Islet of Langerhans (tissue), 1 donor: ENCODE data around the gene PELO.
A peak's percentile ranks its signal among the peaks of the same experiment; 100 is the strongest.
"Not testable (repeated sequence)": the region's sequence is repeated elsewhere in the genome, so short reads cannot be mapped to it uniquely, and the experiment has no call there.

Experiments used
- FAIRE-seq: peaks from one replicate; lab custom pipeline; 2011; peaks lifted over from hg19 to GRCh38; lab: Jason Lieb, UNC

PELO gene, protein sequence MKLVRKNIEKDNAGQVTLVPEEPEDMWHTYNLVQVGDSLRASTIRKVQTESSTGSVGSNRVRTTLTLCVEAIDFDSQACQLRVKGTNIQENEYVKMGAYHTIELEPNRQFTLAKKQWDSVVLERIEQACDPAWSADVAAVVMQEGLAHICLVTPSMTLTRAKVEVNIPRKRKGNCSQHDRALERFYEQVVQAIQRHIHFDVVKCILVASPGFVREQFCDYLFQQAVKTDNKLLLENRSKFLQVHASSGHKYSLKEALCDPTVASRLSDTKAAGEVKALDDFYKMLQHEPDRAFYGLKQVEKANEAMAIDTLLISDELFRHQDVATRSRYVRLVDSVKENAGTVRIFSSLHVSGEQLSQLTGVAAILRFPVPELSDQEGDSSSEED

DNA sequence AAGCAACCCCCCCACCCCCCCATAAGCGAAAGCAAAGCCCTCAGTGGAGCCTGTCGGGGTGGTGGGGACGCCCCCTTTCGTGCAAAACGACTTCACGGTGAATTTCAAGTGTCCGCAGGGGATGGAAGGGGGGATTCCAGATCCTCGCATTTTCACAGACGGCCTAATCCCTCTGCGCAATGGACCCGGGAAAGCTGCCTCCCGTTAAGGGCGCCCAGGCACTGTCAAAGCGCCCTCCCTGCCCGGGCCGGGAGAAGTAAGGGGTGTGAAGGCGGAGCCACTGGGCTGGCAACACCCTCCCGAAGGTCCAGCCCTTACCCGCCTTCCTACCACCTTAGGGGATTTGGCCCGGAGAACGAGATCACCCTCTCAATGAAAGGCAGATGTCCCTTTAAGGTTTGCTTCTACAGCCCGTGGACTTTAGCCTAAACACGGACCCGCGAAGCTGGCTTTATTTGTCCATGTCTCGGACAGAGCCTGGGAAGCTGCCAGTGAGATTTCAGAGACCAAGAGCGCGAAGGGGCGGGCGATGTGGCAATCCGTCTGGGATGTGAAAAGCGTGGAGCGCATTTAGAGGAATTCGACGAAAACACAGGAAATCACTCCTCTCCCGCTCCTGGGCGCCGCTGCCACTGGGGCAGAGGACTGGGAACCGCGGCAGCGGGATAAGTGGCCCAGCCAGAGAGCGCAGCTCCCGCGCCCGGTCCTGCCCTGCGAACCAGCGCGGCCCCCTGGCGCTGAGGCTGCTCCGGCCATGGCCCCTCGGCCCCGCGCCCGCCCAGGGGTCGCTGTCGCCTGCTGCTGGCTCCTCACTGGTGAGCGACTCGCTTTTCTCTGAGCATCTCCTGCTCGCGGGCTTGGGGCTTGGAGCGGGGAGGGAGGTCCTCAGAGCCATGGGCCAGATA lies at the start of gene PELO, which contains the start of gene ITGA1:
Gene PELO, plus strand, starts transcription at position 317 of the 905 bp plus-strand sequence. CDS start 12,479 bp downstream, outside the sequence.
Gene ITGA1, plus strand, starts transcription at position 317 of the 905 bp plus-strand sequence. Its CDS starts 438 bp downstream, at position 755.
- FAIRE-seq = no peak

DNA sequence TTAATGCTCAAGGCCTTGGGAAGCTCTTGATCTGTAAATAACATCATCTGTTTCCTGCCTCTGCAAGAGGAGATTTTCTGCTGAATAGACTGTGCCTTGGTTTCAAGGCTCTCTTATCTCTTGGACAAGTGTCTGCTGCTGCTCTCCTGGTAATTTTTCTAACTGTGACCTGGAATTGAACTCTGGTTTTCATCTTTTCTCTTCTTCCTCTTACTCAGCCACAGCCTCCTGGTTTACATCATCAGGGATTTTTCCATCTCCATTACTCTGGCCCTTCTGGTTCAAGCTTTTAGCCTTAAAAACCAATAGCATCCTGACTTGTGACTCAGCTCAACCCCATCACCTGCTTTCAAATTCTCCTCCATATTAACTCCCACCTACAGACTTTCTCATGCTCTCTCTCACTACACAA lies 49.6 kb upstream of the PELO start:
- no peak for FAIRE-seq

DNA sequence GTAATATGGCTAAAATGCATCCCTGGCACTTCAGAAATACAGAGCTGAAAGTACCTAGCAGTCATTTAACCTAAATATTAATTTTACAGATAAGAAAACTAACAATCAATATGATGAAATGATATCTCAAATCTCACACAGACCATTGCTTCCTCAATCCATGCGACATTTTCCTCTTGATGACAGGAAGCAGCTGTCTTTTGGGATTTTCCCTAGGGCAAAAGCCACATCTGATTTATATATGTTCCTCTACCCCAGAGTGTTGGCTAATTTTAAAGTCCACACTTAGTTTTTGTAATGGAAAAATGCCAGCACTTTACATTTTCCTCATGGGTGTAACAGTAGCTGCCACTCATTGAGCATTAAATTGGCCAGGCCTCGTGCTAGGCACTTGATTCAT lies 47.7 kb upstream of the PELO start:
- FAIRE-seq = peak; percentile 33

DNA sequence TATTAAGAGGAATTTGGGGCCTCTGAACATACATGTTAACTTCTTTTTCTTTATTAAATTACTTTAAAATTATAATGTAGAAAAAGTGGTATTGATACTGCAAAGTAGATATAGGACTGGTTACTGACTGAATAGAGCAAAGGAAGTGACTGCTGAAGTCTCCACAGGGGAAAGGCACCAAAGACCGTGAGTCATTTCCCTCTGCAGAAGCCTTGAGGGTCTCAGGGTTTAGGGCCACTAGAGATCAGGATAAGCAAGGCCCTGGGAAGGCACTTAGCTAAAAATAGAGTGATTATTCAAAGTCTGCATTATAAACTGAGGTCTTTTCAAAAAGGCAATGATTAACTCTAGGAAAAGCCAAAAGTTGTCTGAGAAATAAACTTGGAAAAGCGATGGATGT lies 44.7 kb upstream of the PELO start:
- FAIRE-seq = no peak

DNA sequence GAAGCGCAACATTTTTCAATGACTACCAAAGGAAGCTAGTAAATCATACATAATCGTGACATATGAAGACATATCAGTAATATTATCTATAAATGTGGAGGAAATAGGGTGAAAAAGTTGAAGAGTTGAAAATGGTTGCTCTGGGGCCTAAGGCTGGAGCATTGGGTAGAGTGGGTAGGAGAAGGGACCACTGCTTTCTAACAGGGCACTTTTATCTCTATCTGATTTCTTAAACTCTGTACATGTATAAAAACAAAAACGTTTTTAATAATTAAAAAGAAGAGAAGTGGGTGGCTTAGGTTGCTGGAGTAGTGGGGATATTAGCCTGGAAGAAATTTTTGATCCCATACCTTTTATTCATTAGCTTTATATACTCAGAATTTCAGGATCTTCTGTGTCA lies 44.2 kb upstream of the PELO start:
- FAIRE-seq = no peak

DNA sequence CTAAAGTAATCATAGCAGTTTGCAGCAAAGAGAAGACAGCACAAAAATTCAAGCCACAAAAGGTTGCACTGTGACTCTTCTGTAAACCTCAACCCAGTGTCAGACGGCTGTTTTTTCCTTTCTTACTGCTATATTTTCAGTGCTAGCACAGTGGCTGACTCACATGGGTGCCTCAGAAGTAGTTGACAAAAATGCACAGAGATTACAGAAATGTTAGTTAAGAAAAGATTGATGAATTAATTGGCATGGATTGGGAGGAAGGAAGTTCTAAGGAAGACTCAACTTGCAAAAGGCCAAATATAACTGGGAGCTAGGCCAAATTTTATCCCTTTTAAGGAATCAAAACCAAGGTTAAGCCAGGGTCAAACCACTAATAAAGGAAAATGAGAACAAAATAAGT lies 43.7 kb upstream of the PELO start:
- FAIRE-seq = no peak

DNA sequence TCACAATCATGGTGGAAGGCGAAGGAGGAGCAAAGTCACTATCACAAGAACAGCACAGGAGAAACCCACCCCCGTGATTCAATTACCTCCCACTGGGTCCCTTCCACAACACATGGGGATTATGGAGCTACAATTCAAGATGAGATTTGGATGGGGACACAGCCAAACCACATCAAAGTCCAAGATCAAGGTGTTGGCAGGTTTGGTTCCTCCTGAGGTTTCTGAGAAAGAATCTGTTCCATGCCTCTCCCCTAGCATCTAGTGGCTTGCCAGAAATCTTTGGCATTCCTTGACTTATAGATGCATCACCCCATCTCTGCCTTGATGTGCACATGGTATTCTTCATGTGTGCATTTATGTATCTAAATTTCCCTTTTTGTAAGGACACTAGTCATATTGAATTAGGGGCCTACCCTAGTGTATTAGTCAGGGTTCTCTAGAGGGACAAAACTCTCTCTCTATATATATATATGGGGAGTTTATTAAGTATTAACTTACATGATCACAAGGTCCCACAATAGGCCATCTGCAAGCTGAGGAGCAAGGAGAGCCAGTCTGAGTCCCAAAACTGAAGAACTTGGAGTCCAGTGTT lies 42.8 kb upstream of the PELO start:
- not testable (repeated sequence) for FAIRE-seq

DNA sequence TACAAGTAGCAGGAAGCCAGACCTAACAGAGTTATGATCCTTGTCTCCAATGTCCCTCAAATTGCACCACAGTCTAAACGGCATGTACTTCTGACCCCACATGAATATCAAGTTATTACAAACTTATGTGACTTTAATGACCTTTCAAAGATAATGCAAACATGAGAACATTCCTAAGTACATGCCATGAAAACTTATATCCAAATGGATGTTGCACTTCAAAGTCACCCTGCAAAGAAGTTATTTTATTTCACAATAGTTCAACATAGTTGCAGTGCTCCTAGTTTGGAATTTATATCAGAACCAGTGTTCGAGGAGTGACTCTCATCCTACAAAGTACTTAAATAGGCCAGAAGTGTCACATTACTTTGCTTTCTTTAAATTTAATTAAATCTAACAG lies 41.2 kb upstream of the PELO start:
- no peak for FAIRE-seq

DNA sequence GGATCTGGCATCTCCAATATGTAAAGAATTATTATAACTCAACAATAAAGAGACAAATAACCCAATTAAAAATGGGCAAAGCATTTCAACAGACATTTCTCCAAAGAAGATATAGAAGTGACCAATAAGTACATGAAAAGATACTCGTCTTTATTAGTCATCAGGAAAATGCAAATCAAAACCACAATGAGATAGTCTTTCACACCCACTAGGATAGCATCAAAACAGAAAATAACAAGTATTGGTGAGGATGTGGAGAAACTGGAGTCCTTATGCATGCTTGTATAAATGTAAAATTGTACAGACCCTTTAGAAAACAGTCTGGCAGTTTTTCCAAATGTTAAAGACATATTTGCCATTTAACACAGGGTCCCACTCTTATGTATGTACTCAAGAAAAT lies 39.1 kb upstream of the PELO start:
- peak; percentile 53 for FAIRE-seq

DNA sequence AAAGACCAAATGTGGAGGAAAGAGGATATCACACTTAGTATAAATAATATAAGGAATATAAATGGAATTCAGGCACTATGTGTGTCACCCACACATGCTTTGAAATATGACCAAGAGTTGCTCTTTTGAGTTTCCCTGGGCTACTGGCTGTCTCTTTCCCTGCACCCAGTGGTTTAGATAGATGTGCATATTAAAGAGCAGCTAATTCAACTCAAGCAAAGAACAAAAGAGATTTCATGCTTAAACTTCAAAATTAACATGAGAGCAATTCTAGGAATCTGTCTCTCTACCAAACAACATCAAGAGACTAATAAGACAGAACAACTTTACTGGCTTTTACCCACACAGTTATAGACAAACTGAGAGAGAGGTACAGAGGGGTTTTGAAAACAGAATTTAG lies 38.0 kb upstream of the PELO start:
- FAIRE-seq = no peak

DNA sequence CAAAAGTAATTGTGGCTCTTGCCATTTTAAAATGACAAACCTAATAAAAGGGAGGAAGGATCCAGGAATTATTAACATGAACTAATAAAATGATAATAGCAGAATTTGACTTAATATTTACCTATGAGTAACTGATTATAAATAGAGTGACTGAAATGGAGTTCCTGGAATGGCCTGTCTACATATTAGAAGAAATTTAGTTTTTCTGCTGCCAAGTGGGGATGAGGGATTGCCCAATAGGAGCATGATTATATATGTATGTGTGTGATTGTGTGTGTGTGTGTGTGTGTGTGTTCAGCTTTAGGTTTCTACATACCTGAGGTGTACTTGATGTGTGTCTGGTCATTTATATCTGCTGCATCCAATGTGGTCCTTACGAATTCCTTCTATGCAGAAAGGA lies 36.6 kb upstream of the PELO start:
- FAIRE-seq = no peak

DNA sequence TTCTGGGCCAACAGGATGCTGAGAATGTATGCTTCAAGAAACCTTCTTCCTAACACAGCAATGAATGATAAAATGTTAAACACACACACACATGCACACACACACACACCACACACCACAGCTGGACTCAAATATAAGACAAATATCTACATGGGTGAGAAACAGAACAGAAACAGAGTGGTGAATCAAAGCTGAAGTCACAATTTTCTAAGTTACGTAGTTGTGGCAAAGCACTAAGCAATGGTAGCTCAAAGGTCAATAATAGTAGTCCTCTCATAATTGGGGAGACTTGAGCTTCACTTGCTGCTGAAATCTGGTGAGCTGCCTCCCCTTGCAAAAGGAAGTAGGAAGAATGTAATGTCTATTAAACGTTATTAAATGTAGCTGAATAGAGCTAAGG lies 33.7 kb upstream of the PELO start:
- no peak for FAIRE-seq

DNA sequence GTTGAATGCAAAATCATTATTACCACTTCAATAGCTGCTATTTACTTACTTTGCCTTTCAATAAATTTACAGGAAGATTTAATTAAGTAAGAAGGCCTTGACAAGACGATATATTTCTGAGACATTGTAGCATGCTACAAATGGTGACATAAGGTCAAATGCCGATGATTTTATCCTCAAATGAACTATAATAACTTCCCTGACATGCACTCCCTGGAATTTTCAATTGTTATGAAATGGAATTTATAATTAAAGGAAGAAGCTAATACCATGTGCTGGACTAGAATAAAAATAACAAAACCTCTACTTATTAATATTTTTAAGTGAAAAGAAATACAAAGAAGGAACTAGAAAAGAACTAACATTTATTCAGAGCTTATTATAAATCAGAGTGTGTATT lies 30.2 kb upstream of the PELO start:
- no peak for FAIRE-seq

DNA sequence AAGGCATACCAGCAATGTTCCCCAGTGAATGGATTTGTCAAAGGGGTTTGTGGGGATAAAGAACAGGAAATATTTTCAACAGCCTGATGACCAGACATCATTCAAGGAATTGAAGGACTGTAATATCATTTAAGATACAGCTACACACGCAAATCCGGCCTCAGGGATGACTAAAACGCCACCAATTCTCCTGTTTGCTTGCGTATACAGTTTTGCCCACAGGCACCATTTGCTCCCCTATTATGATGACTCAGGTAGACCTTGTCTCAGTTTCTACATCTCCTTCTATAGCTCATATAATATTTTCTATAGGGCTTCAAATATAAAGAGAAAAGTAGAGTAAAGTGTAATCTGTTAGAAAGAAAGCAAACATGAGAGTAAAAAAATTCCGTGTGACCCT lies 29.7 kb upstream of the PELO start:
- FAIRE-seq = no peak

DNA sequence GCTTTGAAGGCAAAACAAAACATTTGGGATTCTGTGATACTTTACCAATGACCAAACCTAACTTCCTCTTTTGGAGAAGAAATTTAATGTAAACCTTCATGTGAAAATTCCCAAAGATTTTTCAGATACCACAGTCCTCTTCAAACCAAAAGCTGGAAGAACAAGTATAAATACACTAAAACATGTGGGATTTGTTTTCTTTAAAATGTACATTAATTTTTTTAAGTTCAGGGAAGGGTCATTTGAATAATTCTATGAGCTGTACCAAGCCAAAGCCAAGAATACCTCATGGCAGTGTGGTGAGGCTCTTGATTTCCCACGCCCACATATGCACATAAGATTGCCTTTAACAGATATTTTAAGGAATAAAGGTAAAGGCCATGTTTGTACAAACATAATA lies 28.4 kb upstream of the PELO start:
- no peak for FAIRE-seq

DNA sequence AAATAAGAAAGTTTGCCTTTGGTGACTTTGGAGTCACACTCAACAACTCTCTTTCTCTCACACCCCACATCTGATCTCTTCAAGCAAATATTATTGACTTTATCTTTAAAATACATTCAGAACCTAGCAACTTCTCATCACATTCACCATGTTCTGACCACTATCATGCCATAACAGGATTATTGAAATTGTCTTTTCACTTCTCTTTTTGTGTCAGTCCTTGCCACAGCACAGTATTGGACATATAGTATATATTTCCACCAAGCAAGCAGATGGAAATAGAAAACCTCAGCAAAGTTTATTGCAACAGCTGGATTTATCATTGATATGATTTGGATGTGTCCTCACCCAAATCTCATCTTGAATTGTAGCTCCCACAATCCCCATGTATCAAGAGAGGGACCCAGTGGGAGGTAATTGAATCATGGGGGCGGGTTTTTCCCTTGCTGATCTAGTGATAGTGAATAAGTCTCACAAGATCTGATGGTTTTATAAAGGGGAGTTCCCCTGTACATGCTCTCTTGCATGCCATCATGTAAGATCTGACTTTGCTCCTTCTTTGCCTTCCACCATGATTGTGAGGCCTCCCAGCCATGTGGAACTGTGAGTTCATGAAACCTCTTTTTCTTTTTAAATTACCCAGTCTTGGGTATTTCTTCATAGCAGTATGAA lies 26.9 kb upstream of the PELO start:
- no peak for FAIRE-seq

DNA sequence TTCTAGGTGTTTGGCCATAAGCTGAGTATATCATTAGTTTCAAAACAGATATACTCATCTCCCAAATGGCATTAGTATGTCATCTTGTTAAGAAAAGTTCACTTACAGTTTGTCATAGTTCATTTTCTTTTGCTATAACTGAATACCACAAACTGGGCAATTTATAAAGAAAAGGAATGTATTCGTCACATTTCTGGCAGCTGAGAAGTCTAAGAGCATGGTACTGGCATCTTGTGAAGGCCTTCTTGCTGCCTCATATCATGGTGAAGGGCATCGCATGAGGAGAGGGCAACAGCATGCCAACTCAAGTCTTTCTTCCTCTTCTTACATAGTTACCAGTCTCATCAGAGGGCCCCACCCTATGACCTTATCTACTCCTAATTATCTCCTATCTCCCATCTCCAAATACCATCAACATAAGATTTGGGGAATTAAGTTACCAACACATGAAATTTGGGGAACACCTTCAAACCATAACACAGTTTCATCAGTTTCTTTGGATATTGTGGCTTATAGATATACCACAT lies 20.4 kb upstream of the PELO start:
- FAIRE-seq = no peak

DNA sequence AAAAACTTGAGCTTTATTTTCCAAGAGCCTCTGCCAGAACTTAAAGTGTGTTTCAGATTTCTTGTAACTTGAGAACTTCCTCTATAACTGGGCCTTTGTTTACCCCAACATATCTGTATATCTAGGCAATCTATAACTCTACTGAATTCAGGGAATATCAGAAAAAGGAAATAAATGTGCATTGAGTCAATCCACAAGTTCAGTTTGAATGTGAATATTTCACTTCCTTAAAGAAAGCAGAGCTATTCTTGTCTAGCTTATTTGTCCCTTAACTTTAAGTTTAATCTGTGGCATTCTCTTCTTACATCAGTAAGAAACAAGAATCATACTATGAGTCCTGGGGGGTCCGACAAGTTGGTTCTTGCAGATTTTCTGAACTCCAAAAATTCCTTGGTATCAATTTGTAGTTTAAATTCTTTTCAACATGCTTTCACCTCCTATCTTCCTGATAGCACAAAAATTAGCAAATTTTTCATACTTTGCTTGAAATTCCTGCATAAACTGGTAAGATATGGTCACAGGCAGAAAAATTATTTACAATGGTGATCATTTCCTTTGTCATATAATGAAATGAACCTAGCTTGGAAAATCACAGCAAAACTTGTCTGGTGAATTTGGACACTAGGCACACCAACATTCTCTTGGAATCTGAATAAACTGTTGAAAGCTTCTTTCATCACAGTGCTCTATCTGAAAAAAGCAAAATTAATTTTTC lies 19.8 kb upstream of the PELO start:
- no peak for FAIRE-seq

DNA sequence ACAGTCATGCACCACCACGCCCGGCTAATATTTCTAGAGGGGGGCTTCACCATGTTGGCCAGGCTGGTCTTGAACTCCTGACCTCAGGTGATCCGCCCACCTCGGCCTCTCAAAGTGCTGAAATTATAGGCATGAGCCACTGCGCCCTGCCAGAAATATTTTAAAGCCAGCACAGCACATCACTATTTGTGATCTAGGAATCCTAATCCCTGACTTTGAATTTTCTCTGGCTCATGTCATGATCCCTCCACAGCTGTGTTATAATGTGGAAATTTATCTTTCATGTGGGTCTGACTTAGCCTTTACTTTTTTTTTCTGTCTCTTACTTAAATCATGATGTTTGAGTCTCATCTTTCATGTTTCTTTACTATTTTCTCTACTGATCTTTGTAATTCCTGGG lies 18.7 kb upstream of the PELO start:
- FAIRE-seq = no peak

DNA sequence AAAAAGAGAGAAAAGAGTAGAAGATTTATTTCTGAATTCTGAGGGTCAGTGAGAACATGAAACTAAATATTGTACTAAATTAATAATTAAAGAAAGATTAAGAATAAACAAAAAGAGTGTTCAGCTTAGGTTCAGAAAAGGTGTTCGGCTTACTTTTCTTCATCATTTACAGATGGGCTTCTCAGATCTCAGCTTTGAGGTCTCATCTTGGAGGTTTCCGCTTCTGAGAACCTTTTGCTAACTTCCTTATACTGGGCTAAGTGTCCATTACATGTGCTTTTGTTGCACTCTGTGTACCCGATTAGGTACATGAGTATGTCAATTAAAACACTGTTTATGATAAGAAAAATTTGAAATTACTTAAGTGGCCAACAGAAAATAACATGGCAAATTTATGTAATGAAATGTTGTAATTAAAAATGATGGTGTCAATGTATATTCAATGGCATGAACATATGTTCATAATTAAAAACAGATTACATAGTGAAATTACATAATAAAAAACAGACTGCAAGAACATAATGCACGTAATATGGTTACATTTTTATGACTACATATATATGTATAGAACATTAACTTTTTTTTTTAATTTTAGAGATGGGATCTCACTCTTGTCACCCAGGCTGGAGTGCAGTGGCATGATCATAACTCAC lies 17.3 kb upstream of the PELO start:
- FAIRE-seq = no peak
